Measurements from ENCODE around the gene TIMM44.
"Not testable (repeated sequence)": the region's sequence is repeated elsewhere in the genome, so short reads cannot be mapped to it uniquely, and the experiment has no call there.

TIMM44 gene

DNA sequence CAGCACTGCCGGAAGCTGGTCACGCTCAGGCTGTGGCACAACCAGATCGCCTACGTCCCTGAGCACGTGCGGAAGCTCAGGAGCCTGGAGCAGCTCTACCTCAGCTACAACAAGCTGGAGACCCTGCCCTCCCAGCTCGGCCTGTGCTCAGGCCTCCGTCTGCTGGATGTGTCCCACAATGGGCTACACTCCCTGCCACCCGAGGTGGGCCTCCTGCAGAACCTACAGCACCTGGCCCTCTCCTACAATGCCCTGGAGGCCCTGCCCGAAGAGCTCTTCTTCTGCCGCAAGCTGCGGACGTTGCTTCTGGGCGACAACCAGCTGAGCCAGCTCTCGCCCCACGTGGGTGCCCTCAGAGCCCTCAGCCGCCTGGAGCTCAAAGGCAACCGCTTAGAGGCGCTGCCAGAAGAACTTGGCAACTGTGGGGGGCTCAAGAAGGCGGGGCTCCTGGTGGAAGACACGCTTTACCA lies 43.0 kb downstream of the TIMM44 start:
- DNase-seq (ENCODE audit: low spot score): no peak

DNA sequence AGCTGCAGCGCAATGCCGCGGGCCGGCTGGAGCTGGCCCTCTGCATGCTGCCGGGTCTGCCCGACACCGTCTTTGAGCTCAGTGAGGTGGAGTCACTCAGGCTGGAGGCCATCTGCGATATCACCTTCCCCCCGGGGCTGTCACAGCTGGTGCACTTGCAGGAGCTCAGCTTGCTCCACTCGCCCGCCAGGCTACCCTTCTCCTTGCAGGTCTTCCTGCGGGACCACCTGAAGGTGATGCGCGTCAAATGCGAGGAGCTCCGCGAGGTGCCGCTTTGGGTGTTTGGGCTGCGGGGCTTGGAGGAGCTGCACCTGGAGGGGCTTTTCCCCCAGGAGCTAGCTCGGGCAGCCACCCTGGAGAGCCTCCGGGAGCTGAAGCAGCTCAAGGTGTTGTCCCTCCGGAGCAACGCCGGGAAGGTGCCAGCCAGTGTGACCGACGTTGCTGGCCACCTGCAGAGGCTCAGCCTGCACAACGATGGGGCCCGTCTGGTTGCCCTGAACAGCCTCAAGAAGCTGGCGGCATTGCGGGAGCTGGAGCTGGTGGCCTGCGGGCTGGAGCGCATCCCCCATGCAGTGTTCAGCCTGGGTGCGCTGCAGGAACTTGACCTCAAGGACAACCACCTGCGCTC lies 43.6 kb downstream of the TIMM44 start:
- DNase-seq (ENCODE audit: low spot score): no peak

DNA sequence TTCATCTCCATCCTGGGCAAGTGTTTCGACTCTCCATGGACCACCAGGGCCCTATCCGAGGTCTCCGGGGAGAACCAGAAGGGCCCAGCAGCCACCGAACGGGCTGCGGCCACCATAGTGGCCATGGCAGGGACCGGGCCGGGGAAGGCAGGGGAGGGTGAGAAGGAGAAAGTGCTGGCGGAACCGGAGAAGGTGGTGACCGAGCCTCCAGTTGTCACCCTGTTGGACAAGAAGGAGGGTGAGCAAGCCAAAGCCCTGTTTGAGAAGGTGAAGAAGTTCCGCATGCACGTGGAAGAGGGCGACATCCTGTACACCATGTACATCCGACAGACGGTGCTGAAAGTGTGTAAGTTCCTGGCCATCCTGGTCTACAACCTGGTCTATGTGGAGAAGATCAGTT lies 44.5 kb downstream of the TIMM44 start:
- no peak for DNase-seq (ENCODE audit: low spot score)

DNA sequence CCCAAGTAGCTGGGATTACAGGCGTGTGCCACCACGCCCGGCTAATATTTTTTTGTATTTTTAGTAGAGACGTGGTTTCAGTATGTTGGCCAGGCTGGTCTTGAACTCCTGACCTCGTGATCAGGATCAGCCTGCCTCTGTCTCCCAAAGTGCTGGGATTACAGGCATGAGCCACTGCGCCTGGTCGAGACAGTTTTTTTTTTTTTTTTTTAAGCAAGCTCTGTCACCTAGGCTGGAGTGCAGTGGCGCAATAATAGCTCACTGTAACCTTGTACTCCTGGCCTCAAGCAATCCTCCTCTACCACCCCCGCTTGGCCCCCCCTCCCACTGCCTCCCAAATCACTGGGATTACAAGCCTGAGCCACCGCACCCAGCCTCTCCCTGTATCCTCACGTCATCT lies 46.2 kb downstream of the TIMM44 start:
- no peak for DNase-seq (ENCODE audit: low spot score)

DNA sequence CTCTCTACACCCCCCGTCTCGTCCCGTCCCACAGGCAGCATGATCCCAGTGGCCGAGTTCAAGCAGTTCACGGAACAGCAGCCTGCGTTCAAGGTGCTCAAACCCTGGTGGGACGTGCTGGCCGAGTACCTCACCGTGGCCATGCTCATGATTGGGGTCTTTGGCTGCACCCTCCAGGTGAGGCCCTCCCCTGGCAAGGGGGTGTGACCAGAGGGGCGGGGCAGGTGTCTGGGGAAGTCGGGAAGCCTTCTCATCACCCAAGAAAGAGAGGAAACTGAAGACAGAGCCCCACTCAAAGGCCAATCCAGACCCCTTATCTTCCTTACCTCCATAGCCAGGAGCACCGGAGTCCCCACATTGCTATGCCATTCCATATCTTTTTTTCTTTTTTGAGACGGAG lies 47.9 kb downstream of the TIMM44 start:
- DNase-seq (ENCODE audit: low spot score): no peak

DNA sequence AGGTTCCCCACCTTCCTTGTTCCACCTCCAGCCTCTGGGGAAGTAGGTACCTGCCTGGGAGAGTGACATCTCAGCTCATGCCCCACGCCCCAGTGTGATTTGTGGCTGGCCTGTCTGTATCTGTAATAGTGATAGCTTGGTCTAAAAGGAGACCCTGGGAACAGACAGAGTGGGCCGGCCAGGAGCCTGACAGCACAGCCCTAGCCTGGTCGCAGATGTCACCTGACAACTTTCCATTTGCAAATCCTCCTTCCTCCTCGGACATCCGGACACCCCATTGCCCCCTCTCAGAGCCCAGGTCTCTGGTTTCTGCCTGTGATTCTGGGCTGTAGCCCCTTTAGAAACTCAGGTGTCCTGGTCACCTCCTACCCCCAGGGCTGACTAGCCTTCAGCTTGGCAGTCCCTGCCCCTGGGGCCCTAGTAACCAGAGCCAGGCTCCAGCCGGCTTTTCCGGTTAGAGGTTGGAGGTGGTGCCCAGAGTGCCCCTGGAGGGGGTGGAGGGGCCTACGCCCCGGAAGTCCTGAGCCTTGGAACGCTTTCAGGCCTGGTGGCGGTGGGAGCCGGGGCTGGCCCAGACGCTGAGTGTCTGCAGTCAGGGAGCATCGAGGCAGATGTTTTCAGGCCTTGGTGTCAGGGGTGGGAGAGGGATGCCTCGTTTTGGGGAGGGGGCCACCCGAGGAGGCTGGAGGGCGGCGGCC lies 48.7 kb downstream of the TIMM44 start:
- DNase-seq (ENCODE audit: low spot score): no peak

DNA sequence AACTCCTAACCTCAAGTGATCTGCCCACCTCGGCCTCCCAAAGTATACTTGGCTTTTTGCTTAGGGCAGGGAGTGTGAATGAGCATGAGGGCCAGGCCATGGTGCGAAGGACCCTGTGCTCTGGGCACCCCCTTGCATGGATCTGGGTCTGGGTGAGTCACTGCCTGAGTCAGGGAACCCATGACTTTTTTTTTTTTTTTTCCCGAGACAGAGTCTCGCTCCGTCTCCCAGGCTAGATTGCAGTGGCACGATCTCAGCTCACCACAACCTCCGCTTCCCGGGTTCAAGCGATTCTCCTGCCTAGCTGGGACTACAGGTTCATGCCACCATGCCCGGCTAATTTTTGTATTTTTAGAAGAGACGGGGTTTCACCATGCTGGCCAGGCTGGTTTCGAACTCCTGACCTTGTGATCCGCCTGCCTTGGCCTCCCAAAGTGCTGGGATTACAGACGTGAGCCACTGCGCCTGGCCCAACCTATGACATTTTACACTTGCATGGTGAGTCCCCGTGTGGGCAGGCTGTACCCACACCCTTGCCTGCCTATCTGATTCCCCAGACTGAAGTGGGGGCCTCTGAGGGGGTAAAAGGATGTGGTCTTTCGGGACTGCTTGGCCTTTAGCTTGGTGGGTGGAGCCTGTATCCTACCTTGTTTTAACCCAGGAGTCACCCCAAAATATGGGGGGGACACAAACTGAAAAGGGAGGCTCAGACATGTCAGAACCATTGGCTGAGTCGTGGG lies 49.9 kb downstream of the TIMM44 start:
- DNase-seq (ENCODE audit: low spot score): not testable (repeated sequence)

DNA sequence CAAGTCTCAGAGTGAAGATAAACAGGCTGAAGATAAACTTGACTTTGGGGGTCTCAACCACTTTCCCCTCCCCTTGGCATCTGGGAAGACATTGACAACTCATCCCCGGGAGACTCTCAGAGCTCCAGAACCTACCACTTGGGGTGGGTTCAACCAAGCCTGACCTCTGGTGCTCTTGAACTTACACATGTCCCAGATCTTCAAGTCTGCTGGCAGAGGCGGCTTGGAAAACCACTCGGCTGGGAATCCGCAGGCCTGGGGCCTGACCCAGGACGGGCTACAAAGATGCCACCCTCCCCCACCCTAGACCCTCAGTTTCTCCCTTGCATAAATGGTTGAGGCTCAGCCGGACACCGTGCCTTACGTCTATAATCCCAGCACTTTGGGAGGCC lies 54.6 kb downstream of the TIMM44 start:
- no peak for DNase-seq (ENCODE audit: low spot score)

DNA sequence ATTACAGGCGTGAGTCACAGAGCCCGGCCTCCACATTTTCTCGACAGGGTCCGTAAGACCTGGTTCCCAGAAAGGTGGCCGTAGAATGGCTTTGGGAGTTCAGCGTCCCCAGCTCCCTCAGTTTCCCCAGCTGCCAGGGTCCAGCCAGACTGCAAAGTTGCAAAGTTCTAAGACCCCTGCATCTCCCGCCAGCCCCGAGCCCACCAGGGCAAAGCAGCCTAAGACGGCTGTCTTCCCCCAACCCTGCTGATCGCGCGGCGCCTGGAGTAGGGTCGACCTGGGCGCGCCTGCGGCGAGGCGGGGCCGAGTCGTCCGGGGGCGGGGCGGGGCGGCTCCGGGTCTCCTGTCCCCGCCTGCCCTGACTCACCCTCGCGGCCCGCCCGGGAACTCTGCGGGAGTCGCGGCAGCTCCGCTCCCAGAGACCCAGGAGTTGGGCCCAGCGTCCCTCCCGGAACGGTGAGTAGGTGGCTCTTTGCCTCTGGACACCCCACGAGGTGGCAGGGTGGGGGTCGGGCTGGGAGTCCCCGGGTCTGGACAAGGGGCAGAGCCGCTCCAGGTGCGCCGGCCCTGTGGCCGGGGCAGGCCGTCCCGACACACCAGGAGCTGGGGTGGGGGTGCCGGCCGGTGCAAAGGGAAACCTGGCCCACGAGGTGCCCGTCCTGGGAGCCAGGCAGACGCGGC lies 55.2 kb downstream of the TIMM44 start, which contains the start of gene LRRC8E:
Gene LRRC8E (plus strand): TSS at position 366 of the 681 bp plus-strand sequence. CDS start 7,094 bp downstream, outside the sequence.
- peak; percentile 94 for DNase-seq (ENCODE audit: low spot score)

DNA sequence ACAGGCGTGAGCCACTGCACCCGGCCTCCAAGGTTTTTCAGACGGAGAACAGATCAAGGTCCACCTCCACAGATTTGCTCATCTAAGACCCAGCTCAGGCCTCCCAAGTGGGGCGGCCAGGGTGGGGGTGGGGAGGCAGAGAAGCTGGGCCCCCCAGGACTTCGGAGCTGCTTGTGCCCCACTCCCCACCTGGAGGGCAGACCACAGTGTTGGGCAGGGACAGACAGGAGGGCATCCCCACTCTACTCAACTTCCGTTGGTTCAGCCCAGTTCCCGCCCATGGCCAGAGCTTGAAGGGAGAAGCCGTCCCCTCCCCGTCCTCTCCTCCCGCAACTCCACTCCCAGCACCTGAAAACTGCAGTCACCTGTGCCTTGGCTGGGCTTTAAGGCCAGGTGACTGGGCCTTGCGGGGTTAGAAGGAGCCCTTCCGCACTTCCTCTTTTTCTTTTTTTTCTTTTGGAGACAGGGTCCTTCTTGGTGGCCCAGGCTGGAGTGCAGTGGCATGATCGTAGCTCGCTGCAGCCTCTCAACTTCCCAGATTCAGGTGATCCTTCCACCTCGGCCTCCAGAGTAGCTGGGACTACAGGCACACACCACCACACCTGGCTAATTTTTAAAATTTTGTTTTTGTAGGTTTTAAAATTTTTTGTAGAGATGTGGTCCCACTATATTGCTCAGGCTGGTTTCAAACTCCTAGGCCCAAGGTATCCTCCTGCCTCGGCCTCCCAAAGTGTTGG lies 55.9 kb downstream of the TIMM44 start:
- no peak for DNase-seq (ENCODE audit: low spot score)

DNA sequence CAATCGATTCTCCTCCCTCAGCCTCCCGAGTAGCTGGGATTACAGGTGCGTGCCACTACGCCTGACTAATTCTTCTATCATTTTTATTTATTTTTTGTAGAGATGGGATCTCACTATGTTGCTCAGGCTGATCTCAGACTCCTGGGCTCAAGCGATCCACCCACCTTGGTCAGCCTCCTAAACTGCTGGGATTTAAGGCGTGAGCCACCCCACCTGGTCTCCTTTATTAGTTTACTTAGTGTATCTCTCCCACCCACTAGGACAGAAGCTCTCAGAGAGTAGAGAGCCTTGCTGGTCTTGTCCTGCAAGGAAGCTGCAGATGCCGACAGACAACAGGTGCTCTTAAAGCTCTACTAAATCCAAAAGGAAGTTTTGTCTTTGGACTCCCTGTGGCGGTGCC lies 57.6 kb downstream of the TIMM44 start:
- no peak for DNase-seq (ENCODE audit: low spot score)

DNA sequence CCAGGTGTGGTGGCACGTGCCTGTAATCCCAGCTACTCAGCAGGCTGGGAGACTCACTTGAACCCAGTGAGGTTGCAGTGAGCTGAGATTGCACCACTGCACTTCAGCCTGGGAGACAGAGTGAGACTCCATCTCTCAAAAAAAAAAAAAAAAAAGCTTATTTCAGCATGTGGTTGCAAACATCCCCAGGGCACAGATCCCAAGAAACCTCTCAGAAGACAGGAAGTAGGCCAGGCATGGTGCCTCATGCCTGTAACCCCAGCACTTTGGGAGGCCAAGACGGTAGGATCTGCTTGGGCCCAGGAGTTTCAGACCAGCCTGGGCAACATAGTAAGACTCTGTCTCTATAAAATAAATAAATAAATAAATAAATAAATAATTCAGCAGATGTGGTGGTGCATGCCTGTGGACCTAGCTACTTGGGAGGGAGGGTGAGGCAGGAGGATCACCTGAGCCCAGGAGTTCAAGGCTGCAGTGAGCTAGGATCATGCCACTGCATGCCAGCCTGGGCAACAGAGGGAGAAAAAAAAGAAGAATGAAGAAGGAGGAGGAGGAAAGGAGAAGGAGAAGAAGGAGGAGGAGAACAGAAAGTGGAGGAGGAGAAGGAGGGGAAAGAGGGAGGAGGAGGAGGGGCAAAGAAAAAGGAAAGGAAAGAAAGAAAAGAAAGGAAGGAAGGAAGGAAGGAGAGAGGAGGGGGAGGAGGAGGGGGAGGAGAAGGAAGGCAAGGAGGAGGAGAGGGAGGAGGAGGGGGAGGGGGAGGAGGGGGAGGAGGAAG lies 59.5 kb downstream of the TIMM44 start:
- no peak for DNase-seq (ENCODE audit: low spot score)

DNA sequence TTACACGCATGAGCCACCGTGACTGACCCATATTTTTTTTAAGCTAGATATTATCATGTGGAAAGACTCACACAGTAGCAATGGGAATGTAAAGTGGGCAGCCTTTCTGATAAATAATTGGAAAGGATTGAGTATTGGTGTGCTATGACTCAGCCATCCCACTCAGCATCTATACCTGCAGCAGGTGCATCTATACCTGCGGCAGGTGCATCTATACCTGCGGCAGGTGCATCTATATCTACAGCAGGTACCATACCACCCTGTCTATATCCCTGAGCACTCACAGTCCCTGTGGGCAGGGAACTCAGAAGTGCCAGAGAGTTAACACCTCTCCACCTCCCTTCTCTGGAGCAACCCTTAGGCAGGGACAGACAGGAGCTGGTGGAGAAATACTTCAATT lies 60.4 kb downstream of the TIMM44 start:
- DNase-seq (ENCODE audit: low spot score): no peak

DNA sequence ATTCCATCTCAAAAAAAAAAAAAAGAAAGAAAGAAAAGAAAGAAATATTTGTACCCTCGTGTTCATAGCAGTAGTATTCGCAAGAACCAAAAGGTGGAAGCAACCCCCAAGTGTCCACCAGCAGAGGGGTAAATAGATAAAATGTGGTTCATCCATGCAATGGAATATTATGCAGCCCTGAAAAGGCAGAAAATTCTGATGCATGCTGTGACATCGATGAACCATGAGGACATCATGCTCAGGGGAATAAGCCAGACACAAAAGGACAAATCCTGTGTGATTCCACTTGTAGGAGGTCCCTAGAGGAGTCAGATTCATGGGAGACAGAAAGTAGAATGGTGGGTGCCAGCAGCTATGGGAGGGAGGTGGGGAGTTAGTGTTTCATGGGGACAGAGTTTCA lies 61.6 kb downstream of the TIMM44 start:
- DNase-seq (ENCODE audit: low spot score): no peak

DNA sequence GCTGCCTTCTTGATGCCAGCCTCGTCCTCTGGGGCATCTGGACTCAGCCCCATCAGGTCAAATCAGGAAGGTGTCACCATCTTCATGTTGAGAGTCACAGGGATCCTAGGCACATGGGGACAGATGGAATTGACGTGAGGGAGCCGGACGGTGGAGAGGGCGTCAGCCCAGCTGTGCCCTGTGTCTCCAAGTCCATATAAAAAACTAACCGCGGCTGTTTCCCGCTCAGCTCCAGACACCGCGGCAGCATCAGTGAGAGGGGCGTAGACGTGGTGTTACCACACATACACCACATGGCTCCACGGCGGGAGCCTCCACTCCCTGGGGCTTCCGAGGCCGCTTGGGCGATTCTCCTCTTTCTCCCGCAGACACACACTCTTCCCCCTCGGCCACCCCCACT lies 63.6 kb downstream of the TIMM44 start:
- no peak for DNase-seq (ENCODE audit: low spot score)

DNA sequence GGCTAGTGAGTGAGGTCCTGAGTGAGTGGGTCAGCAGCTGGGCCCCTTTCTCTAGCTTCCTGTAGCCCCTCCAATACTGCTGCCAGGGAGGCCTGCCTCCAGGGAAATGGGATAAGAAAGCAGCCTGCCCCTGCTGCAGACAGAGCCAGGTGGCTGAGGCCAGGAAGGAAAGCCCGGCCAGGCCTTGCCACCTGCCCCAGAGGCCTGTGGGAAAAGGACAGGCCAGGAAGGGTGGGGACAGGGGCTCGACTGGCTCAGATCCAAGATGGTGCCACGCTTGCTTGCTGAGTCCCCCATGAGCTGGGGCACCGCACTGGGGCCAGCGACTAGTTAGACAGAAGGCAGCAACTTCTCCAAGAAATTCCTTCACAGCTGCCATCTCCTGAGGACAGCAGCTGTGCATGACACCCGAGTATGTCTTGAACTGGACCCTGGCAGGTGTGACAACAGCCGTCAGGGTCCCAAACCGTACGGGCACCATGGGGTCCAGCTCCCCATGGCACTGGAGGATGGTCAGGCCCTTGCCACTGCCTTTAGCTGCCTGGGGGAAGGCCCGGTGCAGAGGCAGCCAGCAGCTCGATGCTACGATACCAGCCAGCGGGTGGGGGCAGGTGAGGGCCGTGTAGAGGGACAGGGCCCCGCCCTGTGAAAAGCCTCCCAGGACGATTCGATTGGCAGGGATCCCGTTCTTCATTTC lies 64.2 kb downstream of the TIMM44 start:
- no peak for DNase-seq (ENCODE audit: low spot score)

DNA sequence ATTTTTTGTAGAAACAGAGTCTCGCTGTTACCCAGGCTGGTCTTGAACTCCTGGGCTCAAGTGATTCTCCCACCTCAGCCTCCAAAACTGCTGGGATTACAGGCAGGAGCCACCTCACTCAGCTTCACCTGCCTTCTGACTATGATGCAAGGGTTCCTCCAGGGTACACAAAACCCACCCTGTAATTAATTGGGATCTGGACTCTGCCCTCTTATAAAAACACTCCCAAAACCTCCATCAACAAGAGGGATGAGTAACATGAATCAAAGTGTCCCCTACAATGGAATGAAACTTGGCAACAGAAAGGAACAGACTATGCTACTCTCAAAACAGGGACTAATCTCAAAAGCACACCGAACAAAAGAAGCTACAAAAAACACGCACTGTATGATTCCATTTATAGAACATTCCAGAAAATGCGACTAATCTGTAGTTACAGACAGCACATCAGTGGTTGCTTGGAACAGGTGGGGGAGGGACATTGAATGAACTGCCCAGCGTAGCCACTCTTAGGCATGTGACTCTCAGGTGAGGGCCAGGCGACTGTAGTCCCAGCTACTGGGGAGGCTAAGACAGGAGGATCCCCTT lies 66.1 kb downstream of the TIMM44 start:
- no peak for DNase-seq (ENCODE audit: low spot score)

Measured in AG20443 (cell line).